Kidney (tissue), 14 donors: ENCODE data around the gene SFT2D1. TPM values are rescaled to one million over a fixed set of nuclear protein-coding genes. Genes with fewer than 3 reads are reported as not detected.

Experiments
- DNase-seq, 5 donors: peaks; one replicate each; pipeline ENCODE4 v3.0.0-alpha.2; 2013 to 2020
- FAIRE-seq: peaks from 2 replicates; lab custom pipeline; 2012; peaks lifted over from hg19 to GRCh38; lab: Jason Lieb, UNC
- H3K27ac ChIP-seq, 2 donors: one replicate each; pipeline ENCODE4 v1.7.0; 2013; ENCODE audit warnings: low read depth in 2 of 2, low read length in 2 of 2, inconsistent platforms in 1 of 2
- H3K27me3 ChIP-seq: one replicate; pipeline ENCODE4 v1.7.1; 2013; ENCODE audit warnings: low read length, inconsistent platforms; ENCODE audit not compliant: control insufficient read depth, insufficient read depth
- H3K36me3 ChIP-seq, 3 donors: one replicate each; pipeline versions ENCODE4 v1.7.0 to v1.7.1; 2013; ENCODE audit warnings: low read length in 3 of 3, control low read depth in 1 of 3, inconsistent platforms in 1 of 3; ENCODE audit not compliant: insufficient read depth in 3 of 3, control insufficient read depth in 2 of 3
- H3K4me1 ChIP-seq, 3 donors: one replicate each; pipeline versions ENCODE4 v1.7.0 to v1.7.1; 2013; ENCODE audit warnings: low read length in 3 of 3, inconsistent platforms in 1 of 3, low read depth in 1 of 3; ENCODE audit not compliant: control insufficient read depth in 2 of 3, insufficient read depth in 2 of 3
- H3K4me3 ChIP-seq, 3 donors: one replicate each; pipeline versions ENCODE4 v1.7.0 to v1.8.1; 2013; ENCODE audit warnings: low read length in 3 of 3, control low read depth in 1 of 3, inconsistent platforms in 1 of 3
- H3K9ac ChIP-seq, 3 donors: one replicate each; pipeline versions ENCODE4 v1.7.0 to v1.7.1; 2013; ENCODE audit warnings: low read length in 3 of 3, control low read depth in 1 of 3, inconsistent platforms in 1 of 3
- H3K9me3 ChIP-seq, 3 donors: one replicate each; pipeline versions ENCODE4 v1.7.0 to v1.7.1; 2013; ENCODE audit warnings: low read length in 3 of 3, control low read depth in 1 of 3, inconsistent platforms in 1 of 3; ENCODE audit not compliant: control insufficient read depth in 2 of 3, insufficient read depth in 1 of 3
- CTCF ChIP-seq: IDR thresholded peaks from 3 replicates; pipeline ENCODE4 v1.5.1; 2012; ENCODE audit warnings: mild to moderate bottlenecking, moderate library complexity, borderline replicate concordance; ENCODE audit not compliant: insufficient read depth; ENCODE audit errors: extremely low read depth
- intact Hi-C: fragments of 100-400 bp; cut with DNase I; formaldehyde crosslinking; loops from one replicate; pipeline ENCODE4 v1.11.1; 2022
- polyA plus RNA-seq: library from polyadenylated mRNA; stranded (reverse); fragments of 350-450 nt; fragmentation: Illumina TruSeq; extraction: RNeasy Lipid Tissue Mini Kit (QIAGEN cat#74804); gene quantifications from one replicate; pipeline ENCODE4 v1.2.3, GENCODE V29; 2014; ENCODE audit warnings: low read depth, low replicate concordance; ENCODE audit not compliant: insufficient read depth
- total RNA-seq: library from RNA; stranded (reverse); fragmentation: NEBNext Ultra II Directional; extraction: Animal tissue kit (Norgen Biotek cat#: 25700); gene quantifications from one replicate; pipeline ENCODE4 v1.2.1, GENCODE V29; 2021
- donor health status: control.
- donor health status: control.
- donor health status: control.
- donor health status: control.
- donor health status: control.
- donor health status: DM: yes; HTN: yes; CAD: no.
- donor health status: Normal renal cell carcinoma (clear cell type).

SFT2D1 gene
- total and polyA plus RNA-seq, 2 donors from 2014 or later: 48.3 to 73.2 TPM

GRCh38 chr6:166317261-166318212 is 24.8 kb downstream of the SFT2D1 start:
- no peaks in the 10 kb centered on the region for H3K27me3 ChIP-seq
- no peak for DNase-seq
- no peak overlapping the region for H3K27ac ChIP-seq
- no peak for TF ChIP-seq CTCF
- H3K9ac ChIP-seq: no peak overlapping the region
- no peak overlapping the region for H3K4me3 ChIP-seq
- no peaks in the 10 kb centered on the region for H3K9me3 ChIP-seq
- intact Hi-C loops: no loop called here
- peaks cover 0 to 3% (median 2%) of the 10 kb centered on the region in 3 donors for H3K4me1 ChIP-seq
- no peaks in the 10 kb centered on the region for H3K36me3 ChIP-seq
- no peak for FAIRE-seq

- FAIRE-seq: no peak
- no peaks in the 10 kb centered on the region for H3K36me3 ChIP-seq
- no peak for TF ChIP-seq CTCF
- H3K4me1 ChIP-seq: peaks cover 0 to 3% (median 2%) of the 10 kb centered on the region in 3 donors
- no peaks in the 10 kb centered on the region for H3K9me3 ChIP-seq
- H3K27ac ChIP-seq: no peak overlapping the region
- H3K9ac ChIP-seq: no peak overlapping the region
- intact Hi-C loops: no loop called here
- no peaks in the 10 kb centered on the region for H3K27me3 ChIP-seq
- H3K4me3 ChIP-seq: no peak overlapping the region
- DNase-seq: no peak
These were observed 26.9 kb downstream of the SFT2D1 start for GRCh38 chr6:166315436-166315835.

- intact Hi-C loops: no loop called here
- H3K4me1 ChIP-seq: peaks cover 0 to 3% (median 2%) of the 10 kb centered on the region in 3 donors
- no peak overlapping the region for H3K9ac ChIP-seq
- no peak for FAIRE-seq
- no peak for TF ChIP-seq CTCF
- H3K27me3 ChIP-seq: peaks cover 3% of the 10 kb centered on the region
- DNase-seq: no peak
- no peaks in the 10 kb centered on the region for H3K36me3 ChIP-seq
- H3K4me3 ChIP-seq: no peak overlapping the region
- no peak overlapping the region for H3K27ac ChIP-seq
- H3K9me3 ChIP-seq: no peaks in the 10 kb centered on the region
These were observed 27.9 kb downstream of the SFT2D1 start for GRCh38 chr6:166314454-166314853.
